Cardiac fibroblast (primary cell): ENCODE data around the gene CCDC192.

Source experiments
- DNase-seq, 2 donors: peaks; one replicate each; pipeline versions ENCODE4 v3.0.0 to v3.0.0-alpha.2; 2010; ENCODE audit warnings: low read depth in 2 of 2
- H3K4me3 ChIP-seq, 2 donors: replicated peaks in 1 of 2; 1 replicate in 1 of 2; 2 replicates in 1 of 2; pipeline ENCODE4 v1.5.1; 2011; ENCODE audit warnings: low read depth in 2 of 2, low read length in 2 of 2, mild to moderate bottlenecking in 2 of 2, moderate library complexity in 1 of 2
- CTCF ChIP-seq: IDR thresholded peaks from one replicate; pipeline ENCODE4 v1.5.1; 2011; ENCODE audit warnings: low read depth, mild to moderate bottlenecking, low read length, inconsistent platforms

The CCDC192 gene

GRCh38 chr5:127884416-127884815, 181.2 kb downstream of the CCDC192 start:
- H3K4me3 ChIP-seq: no peak overlapping the region
- DNase-seq: no peak
- no peak for TF ChIP-seq CTCF

GRCh38 chr5:127885176-127885575, 182.0 kb downstream of the CCDC192 start:
- no peak for DNase-seq
- H3K4me3 ChIP-seq: no peak overlapping the region
- TF ChIP-seq CTCF: no peak

- DNase-seq: no peak
- no peak overlapping the region for H3K4me3 ChIP-seq
- no peak for TF ChIP-seq CTCF
Measured at GRCh38 chr5:127886081-127886480, 182.9 kb downstream of the CCDC192 start.

GRCh38 chr5:127887282-127887681, 184.1 kb downstream of the CCDC192 start:
- peak in 1 of 2 donors; percentile 79 for DNase-seq
- TF ChIP-seq CTCF: no peak
- no peak overlapping the region for H3K4me3 ChIP-seq

- no peak overlapping the region for H3K4me3 ChIP-seq
- TF ChIP-seq CTCF: no peak
- DNase-seq: no peak
Measured at GRCh38 chr5:127891942-127892341, 188.8 kb downstream of the CCDC192 start.

- H3K4me3 ChIP-seq: no peak overlapping the region
- TF ChIP-seq CTCF: no peak
- DNase-seq: peak; percentile 61 to 65
Measured at GRCh38 chr5:127892467-127893207, 189.4 kb downstream of the CCDC192 start.

- H3K4me3 ChIP-seq: no peak overlapping the region
- no peak for TF ChIP-seq CTCF
- no peak for DNase-seq
Measured at GRCh38 chr5:127893232-127893631, 190.0 kb downstream of the CCDC192 start.
